ENCODE data around the gene SCAF11.

Gene SCAF11

GRCh38 chr12:45938566-45938965 lies 51.8 kb downstream of the SCAF11 start:
- H3K9me3 ChIP-seq = no peaks in the 10 kb centered on the region
- DNase-seq = no peak
- peaks cover 22% of the 10 kb centered on the region for H3K36me3 ChIP-seq
- H3K27me3 ChIP-seq = no peaks in the 10 kb centered on the region
- no peak overlapping the region for H3K4me3 ChIP-seq (ENCODE audit: low read depth, low read length)
- no peak for TF ChIP-seq CTCF (IDR thresholded peaks at IDR 0.05; ENCODE audit: low read depth, low read length)
- peaks cover 8% of the 10 kb centered on the region for H3K4me1 ChIP-seq

- H3K27me3 ChIP-seq = no peaks in the 10 kb centered on the region
- peaks cover 10% of the 10 kb centered on the region for H3K4me1 ChIP-seq
- H3K4me3 ChIP-seq (ENCODE audit: low read depth, low read length) = no peak overlapping the region
- TF ChIP-seq CTCF (IDR thresholded peaks at IDR 0.05; ENCODE audit: low read depth, low read length) = no peak
- DNase-seq = no peak
- peaks cover 29% of the 10 kb centered on the region for H3K36me3 ChIP-seq
- H3K9me3 ChIP-seq = no peaks in the 10 kb centered on the region
Observed at GRCh38 chr12:45934956-45935355, 55.4 kb downstream of the SCAF11 start.

- H3K27me3 ChIP-seq = no peaks in the 10 kb centered on the region
- H3K36me3 ChIP-seq = peaks cover 39% of the 10 kb centered on the region
- no peak for TF ChIP-seq CTCF (IDR thresholded peaks at IDR 0.05; ENCODE audit: low read depth, low read length)
- H3K4me1 ChIP-seq = peaks cover 10% of the 10 kb centered on the region
- H3K4me3 ChIP-seq (ENCODE audit: low read depth, low read length) = no peak overlapping the region
- H3K9me3 ChIP-seq = no peaks in the 10 kb centered on the region
- DNase-seq = no peak
Observed at GRCh38 chr12:45933504-45933903, 56.9 kb downstream of the SCAF11 start.

- H3K36me3 ChIP-seq = peaks cover 60% of the 10 kb centered on the region
- H3K4me3 ChIP-seq (ENCODE audit: low read depth, low read length) = no peak overlapping the region
- H3K9me3 ChIP-seq = no peaks in the 10 kb centered on the region
- TF ChIP-seq CTCF (IDR thresholded peaks at IDR 0.05; ENCODE audit: low read depth, low read length) = no peak
- no peak for DNase-seq
- peaks cover 9% of the 10 kb centered on the region for H3K4me1 ChIP-seq
- H3K27me3 ChIP-seq = no peaks in the 10 kb centered on the region
Observed at GRCh38 chr12:45930369-45930768, 60.0 kb downstream of the SCAF11 start.

- Histone ChIP-seq H3K36me3 (peaks cover 66% of the 10 kb centered on the region), H3K4me1 (no peaks in the 10 kb centered on the region; the same call in 1 of the 2 replicates), H3K27me3 (no peaks in the 10 kb centered on the region), H3K4me3 (ENCODE audit: low read depth, low read length) (no peak overlapping the region), H3K9me3 (no peaks in the 10 kb centered on the region)
- DNase-seq = no peak
- no peak for TF ChIP-seq CTCF (IDR thresholded peaks at IDR 0.05; ENCODE audit: low read depth, low read length)
Observed at GRCh38 chr12:45928309-45928708, 62.1 kb downstream of the SCAF11 start.

- Histone ChIP-seq H3K4me1 (peaks cover 2% of the 10 kb centered on the region; the same call in 1 of the 2 replicates), H3K4me3 (ENCODE audit: low read depth, low read length) (no peak overlapping the region), H3K9me3 (no peaks in the 10 kb centered on the region), H3K36me3 (peaks cover 19% of the 10 kb centered on the region), H3K27me3 (no peaks in the 10 kb centered on the region)
- TF ChIP-seq CTCF (IDR thresholded peaks at IDR 0.05; ENCODE audit: low read depth, low read length) = no peak
- no peak for DNase-seq
Observed at GRCh38 chr12:45918818-45919217, 71.6 kb downstream of the SCAF11 start.

Data from BE2C (cell line).